T-helper 1 cell (primary cell): ENCODE measurements around the gene ERAS.
"Not testable (repeated sequence)": the region's sequence is repeated elsewhere in the genome, so short reads cannot be mapped to it uniquely, and the experiment has no call there.

ENCODE experiments used
- DNase-seq, 5 donors: peaks; one replicate each; pipeline ENCODE4 v3.0.0-alpha.2; 2012 to 2020

The ERAS gene

GRCh38 chrX:48798318-48798717 is 28.0 kb upstream of the ERAS start:
- DNase-seq = no peak

GRCh38 chrX:48800574-48801279 is 25.6 kb upstream of the ERAS start:
- no peak for DNase-seq

DNA sequence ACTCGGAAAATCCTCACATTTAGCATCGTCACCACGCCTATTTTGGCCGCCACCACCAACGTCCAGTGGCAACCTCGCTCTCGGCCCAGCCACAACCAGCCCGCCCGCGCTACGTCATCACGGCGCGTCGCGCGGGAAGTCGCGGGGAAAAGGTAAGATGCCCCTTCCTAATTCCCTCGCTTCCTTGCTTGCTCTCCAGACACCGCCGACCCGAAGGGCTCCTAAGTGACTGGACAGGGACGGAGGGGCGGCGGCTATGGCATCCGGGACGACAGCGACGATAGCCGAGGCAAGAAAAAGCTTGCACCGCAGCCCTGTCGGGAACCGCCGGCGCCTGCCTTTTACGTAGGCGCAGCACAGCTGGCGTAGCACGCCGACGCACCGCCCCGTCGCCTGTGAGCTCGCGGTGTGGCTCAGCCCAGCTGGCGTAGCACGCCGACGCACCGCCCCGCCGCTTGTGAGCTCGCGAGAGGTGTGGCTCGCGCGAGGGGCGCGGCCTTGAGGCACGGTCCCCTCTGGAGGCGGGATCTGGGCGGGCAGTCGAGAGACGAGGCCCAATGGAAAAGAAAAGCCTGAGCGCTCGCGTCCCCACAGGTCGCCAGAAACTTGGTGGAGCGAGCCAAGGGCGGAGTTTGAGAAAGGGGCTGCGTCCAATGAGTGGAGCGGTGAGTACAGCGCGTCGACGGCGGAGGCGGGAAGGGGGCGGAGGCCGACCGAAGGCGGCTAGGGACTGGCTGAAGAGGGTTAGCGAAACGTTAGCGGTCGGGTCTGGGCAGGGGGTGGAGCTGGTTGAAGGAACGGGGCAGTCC is 24.8 kb upstream of the ERAS start, which contains the start of gene HDAC6:
Gene HDAC6 (plus strand): TSS at position 788 of the 809 bp plus-strand sequence. CDS start 626 bp downstream, outside the sequence.
- DNase-seq = peak; percentile 91 to 99 (median 93)

DNA sequence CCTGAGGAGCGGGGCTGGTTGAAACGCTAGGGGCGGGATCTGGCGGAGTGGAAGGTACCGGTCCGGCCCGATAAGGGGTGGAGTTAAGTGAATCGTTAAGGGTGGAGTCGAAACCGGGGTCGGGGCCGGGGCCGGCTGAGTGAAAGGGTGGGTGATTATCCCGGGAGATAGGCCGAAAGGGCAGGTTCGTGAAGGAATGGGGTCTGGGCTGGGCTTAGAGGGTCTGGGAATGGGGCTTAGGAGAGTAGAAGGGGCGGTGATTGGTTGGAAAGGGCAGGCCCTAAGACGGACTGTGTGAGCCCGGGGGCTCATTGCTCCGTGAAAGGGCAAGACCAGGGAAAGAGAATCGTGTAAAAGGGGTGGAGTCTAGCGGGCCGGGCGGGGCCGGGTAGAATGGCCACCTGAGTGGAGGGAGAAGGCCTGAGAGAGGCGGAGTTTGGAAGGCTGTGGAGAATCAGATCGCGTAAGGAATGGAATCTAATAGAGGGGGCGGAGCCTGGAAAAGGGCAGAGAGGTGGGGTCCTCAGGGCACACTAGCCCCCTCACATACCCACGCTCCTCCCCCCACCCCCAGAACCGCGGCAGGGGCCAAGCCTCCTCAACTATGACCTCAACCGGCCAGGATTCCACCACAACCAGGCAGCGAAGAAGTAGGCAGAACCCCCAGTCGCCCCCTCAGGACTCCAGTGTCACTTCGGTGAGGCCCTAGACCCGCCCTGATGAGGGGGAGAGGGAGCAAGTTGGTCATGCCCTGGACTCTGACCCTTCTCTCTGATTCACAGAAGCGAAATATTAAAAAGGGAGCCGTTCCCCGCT is 24.0 kb upstream of the ERAS start:
- peak; percentile 20 to 81 (median 33) for DNase-seq

DNA sequence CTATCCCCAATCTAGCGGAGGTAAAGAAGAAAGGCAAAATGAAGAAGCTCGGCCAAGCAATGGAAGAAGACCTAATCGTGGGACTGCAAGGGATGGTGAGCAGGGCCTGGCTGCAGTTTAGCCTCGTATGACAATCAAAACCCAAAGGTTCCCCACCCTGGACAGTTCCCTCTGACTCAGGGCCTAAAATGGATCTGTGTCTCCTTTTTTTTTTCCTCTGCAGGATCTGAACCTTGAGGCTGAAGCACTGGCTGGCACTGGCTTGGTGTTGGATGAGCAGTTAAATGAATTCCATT is 23.5 kb upstream of the ERAS start:
- no peak for DNase-seq

DNA sequence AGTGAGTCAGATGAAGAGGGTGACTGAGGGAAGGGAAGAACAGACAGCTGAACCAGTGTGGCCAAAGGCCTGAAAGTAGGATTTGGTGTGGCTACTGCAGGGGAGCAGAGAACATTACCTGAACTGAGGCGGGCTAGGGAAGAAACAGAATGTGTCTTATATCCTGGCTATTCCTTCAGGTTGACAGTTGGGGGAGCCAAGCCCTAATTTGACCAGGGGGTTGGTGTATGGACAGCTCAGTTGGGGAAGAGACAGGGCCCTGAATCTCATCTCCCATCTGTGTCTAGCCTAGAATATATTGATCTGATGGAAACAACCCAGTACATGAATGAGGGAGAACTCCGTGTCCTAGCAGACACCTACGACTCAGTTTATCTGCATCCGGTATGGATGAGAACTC is 20.2 kb upstream of the ERAS start:
- DNase-seq = no peak

DNA sequence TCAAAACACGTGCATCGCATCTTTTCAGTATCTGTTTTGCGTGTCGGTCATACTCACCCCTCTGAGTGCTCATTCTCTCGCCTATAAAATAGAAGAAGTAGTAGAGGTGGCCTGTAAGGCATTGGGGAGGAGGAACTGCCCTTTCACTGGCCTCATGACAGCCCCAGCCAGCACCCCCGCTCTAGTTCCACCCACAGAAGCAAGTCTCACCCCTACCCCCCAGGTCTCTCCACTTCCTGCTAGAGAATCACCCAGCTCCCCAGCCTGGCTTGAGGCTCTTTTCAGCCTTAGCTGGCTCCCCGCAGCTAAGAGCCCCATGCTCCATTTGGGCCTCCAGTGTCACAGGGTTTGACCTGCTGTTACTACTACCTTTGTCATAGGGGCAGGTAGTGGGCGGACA is 12.7 kb upstream of the ERAS start:
- no peak for DNase-seq

DNA sequence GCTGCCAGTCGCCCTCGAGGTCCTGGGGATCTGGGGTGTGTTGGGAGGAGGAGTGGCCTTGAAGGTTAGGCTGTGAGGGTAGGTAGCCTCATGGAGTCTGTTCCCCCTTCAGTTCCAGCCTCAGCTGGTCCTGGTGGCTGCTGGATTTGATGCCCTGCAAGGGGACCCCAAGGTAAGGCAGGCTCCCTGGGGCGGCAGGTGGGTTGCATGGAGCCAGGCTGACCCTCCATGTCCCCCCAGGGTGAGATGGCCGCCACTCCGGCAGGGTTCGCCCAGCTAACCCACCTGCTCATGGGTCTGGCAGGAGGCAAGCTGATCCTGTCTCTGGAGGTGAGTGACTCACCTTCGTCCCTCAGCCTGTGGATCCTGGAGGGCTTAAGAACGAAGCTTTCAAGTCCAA is 11.6 kb upstream of the ERAS start:
- no peak for DNase-seq

- DNase-seq = no peak
Measured at GRCh38 chrX:48815266-48815665, 11.0 kb upstream of the ERAS start.

- no peak for DNase-seq
Measured at GRCh38 chrX:48816014-48816810, 10.1 kb upstream of the ERAS start.

DNA sequence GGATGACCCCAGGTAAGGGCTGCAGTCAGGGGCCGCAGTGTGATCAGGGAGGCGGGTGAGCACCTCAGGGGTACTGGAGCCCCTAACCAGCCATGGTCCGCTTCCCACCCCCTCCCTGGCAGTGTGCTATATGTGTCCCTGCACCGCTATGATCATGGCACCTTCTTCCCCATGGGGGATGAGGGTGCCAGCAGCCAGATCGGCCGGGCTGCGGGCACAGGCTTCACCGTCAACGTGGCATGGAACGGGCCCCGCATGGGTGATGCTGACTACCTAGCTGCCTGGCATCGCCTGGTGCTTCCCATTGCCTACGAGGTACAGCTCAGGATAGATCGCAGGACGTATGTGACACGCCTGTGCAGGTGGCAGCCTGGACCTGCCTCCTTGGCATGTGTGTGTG is 8.2 kb upstream of the ERAS start:
- DNase-seq = no peak

GRCh38 chrX:48818866-48819265 is 7.4 kb upstream of the ERAS start:
- no peak for DNase-seq

- DNase-seq = not testable (repeated sequence)
Measured at GRCh38 chrX:48819394-48819793, 6.9 kb upstream of the ERAS start.

GRCh38 chrX:48823053-48823452 is 3.3 kb upstream of the ERAS start:
- DNase-seq = no peak

- DNase-seq = no peak
Measured at GRCh38 chrX:48824066-48824465, 2.2 kb upstream of the ERAS start.

DNA sequence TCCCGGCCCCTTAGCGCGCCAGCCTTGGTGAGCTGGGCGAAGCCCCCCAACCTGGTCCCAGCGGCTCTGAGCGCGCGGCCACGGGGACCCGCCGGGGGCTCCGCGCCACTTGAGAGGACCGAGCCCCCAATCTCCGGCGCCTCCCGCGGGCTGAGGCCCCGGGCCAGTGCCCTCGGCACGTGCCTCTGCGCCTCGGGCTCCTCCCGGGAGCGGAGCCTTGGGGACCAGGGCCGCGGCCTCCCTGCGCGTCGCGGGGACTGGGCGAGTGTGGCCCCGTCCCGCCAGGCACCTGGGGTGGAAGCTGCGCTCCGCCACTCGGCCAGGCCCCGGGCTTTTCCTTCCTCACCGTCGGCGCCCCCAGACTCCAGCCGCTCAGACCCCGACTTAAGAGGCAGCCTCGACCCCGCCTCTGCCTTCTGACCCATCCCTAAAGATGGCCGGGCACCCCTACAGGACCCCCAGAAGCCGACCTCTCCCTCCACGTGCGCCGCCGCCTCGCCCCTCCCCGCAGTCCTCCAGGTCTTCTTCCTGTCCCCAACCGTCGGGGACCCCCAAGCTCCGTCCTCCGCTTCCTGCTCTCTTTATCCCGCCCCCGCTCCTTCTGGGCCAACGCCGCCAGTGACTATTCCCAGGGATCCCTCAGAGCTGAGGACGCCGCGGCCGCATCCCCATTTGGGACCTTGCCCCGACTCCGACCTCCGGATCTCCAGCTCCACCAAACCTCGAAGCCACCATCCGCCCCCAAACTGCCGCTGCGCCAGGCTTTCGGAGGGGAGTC is 752 bp downstream of the ERAS start:
- DNase-seq = no peak

DNA sequence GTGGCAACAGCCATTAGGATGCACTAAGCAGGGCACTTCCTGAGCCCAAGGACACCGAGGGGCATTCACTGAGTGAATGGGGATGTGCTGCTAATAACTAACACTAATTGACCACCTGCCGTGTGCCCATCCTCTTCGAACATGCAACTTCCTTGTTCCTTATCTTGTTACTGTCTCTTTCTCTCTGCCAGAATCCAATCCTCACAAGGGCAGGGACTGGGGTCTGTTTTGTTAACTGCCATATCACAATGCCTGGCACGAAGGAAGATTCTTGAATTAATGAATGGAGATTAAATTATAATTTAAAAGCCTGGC is 1.3 kb downstream of the ERAS start:
- no peak for DNase-seq

DNA sequence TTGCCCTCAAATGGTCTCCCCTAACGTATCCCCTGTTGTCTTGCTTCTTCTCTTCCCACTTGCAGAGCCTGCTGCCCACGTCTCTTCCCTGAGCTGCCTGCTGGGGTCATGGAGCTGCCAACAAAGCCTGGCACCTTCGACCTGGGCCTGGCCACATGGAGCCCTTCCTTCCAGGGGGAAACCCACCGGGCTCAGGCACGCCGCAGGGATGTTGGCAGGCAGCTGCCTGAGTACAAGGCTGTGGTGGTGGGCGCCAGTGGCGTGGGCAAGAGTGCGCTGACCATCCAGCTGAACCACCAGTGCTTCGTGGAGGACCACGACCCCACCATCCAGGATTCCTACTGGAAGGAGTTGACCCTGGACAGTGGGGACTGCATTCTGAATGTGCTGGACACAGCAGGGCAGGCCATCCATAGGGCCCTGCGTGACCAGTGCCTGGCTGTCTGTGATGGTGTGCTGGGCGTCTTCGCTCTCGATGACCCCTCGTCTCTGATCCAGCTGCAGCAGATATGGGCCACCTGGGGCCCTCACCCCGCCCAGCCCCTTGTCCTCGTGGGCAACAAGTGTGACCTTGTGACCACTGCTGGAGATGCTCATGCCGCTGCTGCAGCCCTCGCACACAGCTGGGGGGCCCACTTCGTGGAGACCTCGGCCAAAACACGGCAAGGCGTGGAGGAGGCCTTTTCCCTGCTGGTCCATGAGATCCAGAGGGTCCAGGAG is 2.9 kb downstream of the ERAS start:
- DNase-seq = no peak

DNA sequence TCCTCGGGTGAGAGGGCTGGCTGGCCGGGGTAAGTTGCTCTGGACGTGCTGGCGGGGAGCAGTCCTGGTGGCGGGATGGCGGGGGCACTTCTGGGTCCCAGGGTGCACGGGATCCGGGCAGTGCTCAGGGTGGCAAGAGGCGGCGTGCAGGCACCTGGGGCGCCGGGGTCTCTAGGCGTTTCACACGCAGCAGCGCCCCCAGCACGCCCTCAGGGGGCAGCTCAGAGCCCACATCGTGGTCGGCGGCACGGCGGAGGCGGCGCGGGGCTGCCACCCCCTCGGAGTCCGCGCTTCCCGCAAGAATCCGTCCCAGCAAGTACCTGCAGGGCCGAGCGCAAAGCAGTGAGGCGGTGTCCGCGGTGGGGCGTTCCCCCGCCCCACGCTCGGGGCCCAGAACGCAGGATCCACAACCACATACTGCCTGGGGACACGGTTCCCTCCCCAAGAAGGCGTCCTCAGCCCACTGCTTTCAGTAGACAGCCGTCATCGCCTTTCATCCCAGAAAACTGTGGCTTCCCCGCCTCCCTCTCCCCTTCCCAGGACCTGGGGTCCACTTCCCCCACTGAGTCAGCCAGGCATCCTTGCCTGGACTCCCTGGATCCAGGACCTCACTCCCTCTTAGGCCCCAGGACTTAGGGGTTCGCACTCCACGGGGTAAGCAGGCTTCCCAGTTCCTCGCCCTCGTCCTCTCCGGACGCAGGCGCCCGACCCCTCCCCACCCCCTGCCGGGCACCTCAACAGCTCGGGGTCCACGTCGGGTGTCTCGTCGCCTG is 5.0 kb downstream of the ERAS start:
- DNase-seq = no peak

DNA sequence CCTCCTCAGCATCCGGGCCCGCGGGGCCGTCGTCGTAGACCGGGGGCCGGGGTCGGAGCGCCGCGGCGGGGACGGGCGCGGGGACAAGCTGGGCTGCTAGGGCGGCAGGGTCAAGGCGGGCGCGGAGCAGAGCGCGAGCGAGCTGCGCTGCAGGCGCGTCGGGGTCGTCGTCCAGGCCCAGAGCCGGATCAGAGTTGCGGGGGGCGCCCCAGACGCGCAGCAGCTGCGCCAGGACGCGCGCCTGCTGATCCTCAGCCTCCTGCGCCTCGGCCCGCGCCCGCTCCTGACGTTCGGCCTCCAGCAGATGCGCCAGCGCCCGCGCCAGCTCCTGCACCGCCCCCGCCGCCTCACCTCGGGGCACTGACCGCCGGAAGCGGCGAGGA is 5.6 kb downstream of the ERAS start:
- no peak for DNase-seq
